HEK293 (cell line): Measurements from ENCODE around the gene PDGFC.
A peak's percentile ranks its signal among the peaks of the same experiment; 100 is the strongest.

ENCODE experiments used
- CTCF ChIA-PET: fragments of 350-600 bp; formaldehyde crosslinking; extraction: SDS; loops from one replicate; lab custom pipeline; 2021; ENCODE audit warnings: antibody characterized with exemption; lab: Yijun Ruan, JAX
- POLR2A ChIA-PET: fragments of 300-600 bp; formaldehyde crosslinking; extraction: SDS; loops from one replicate; lab custom pipeline; 2020; ENCODE audit warnings: antibody characterized with exemption, inconsistent platforms; lab: Yijun Ruan, JAX
- H3K27ac ChIP-seq: fragments of 200-500 bp; sonication (Bioruptor generic); 2 replicates; pipeline ENCODE4 v1.5.1; 2014; ENCODE audit warnings: low read depth, low read length, control low read depth, inconsistent platforms; ENCODE audit errors: extremely low read depth
- H3K36me3 ChIP-seq, 2 experiments: fragments of 200-500 bp in 1 of 2; sonication (Bioruptor generic) in 1 of 2; 1 replicate in 1 of 2; 2 replicates in 1 of 2; pipeline ENCODE4 v1.5.1; 2014 to 2017; ENCODE audit warnings: inconsistent platforms in 2 of 2, low read length in 2 of 2; ENCODE audit not compliant: control insufficient read depth in 2 of 2, insufficient read depth in 1 of 2
- H3K4me1 ChIP-seq: fragments of 200-500 bp; sonication (Bioruptor generic); 2 replicates; pipeline ENCODE4 v1.5.1; 2014; ENCODE audit warnings: mild to moderate bottlenecking, low read length, inconsistent platforms; ENCODE audit not compliant: control insufficient read depth, insufficient read depth
- H3K4me3 ChIP-seq: 2 replicates; pipeline ENCODE4 v1.5.1; 2011; ENCODE audit warnings: low read depth, mild to moderate bottlenecking, control low read depth, low read length, moderate library complexity
- H3K9me3 ChIP-seq: fragments of 200-500 bp; sonication (Bioruptor generic); 2 replicates; pipeline ENCODE4 v1.5.1; 2014; ENCODE audit warnings: low read depth, low read length, inconsistent platforms; ENCODE audit not compliant: control insufficient read depth, insufficient read depth
- CTCF ChIP-seq: fragments of 450-650 bp; formaldehyde crosslinking; IDR thresholded peaks from 2 replicates; pipeline ENCODE4 v1.5.1; 2016; ENCODE audit warnings: missing biosample characterization, missing genetic modification characterization
- EGR2 ChIP-seq: fragments of 450-650 bp; formaldehyde crosslinking; IDR thresholded peaks from 2 replicates; pipeline ENCODE4 v1.5.1; 2016; ENCODE audit warnings: low read depth, missing biosample characterization, missing genetic modification characterization
- GLIS1 ChIP-seq: fragments of 450-650 bp; formaldehyde crosslinking; IDR thresholded peaks from 2 replicates; pipeline ENCODE4 v1.5.1; 2016; ENCODE audit warnings: missing biosample characterization, missing genetic modification characterization
- GLIS2 ChIP-seq: fragments of 450-650 bp; formaldehyde crosslinking; IDR thresholded peaks from 2 replicates; pipeline ENCODE4 v1.5.1; 2016; ENCODE audit warnings: missing biosample characterization, missing genetic modification characterization
- HOXA7 ChIP-seq: sonication (generic); formaldehyde crosslinking; IDR thresholded peaks from 2 replicates; pipeline ENCODE4 v1.8.1; 2022; ENCODE audit warnings: missing genetic modification reagents, borderline replicate concordance
- IKZF3 ChIP-seq: fragments of 450-650 bp; IDR thresholded peaks from 2 replicates; pipeline ENCODE4 v1.5.0; 2018; ENCODE audit warnings: missing biosample characterization, mild to moderate bottlenecking, missing genetic modification characterization, moderate library complexity
- KLF10 ChIP-seq: fragments of 450-650 bp; IDR thresholded peaks from 2 replicates; pipeline ENCODE4 v1.5.1; 2018; ENCODE audit warnings: missing biosample characterization, mild to moderate bottlenecking, missing genetic modification characterization
- MZF1 ChIP-seq: fragments of 450-650 bp; formaldehyde crosslinking; IDR thresholded peaks from 2 replicates; pipeline ENCODE4 v1.5.1; 2017; ENCODE audit warnings: missing biosample characterization, missing genetic modification characterization, borderline replicate concordance
- PRDM10 ChIP-seq: fragments of 450-650 bp; formaldehyde crosslinking; IDR thresholded peaks from 2 replicates; pipeline ENCODE4 v1.5.1; 2016; ENCODE audit warnings: missing biosample characterization, missing genetic modification characterization
- SP2 ChIP-seq: fragments of 450-650 bp; formaldehyde crosslinking; IDR thresholded peaks from 2 replicates; pipeline ENCODE4 v1.5.1; 2016; ENCODE audit warnings: missing biosample characterization, missing genetic modification characterization
- ZBTB10 ChIP-seq: fragments of 450-650 bp; formaldehyde crosslinking; IDR thresholded peaks from 2 replicates; pipeline ENCODE4 v1.5.1; 2016; ENCODE audit warnings: missing biosample characterization, missing genetic modification characterization
- ZBTB20 ChIP-seq: fragments of 450-650 bp; formaldehyde crosslinking; IDR thresholded peaks from 2 replicates; pipeline ENCODE4 v1.5.1; 2016; ENCODE audit warnings: missing biosample characterization, missing genetic modification characterization
- ZBTB21 ChIP-seq: fragments of 450-650 bp; formaldehyde crosslinking; IDR thresholded peaks from 2 replicates; pipeline ENCODE4 v1.5.1; 2017; ENCODE audit warnings: missing biosample characterization, missing genetic modification characterization
- ZBTB26 ChIP-seq: fragments of 450-650 bp; formaldehyde crosslinking; optimal IDR thresholded peaks from 2 replicates; pipeline ENCODE3; 2016; ENCODE audit warnings: missing biosample characterization, mild to moderate bottlenecking, missing genetic modification characterization
- ZBTB48 ChIP-seq: fragments of 450-650 bp; formaldehyde crosslinking; IDR thresholded peaks from 2 replicates; pipeline ENCODE4 v1.5.1; 2016; ENCODE audit warnings: missing biosample characterization, missing genetic modification characterization
- ZEB2 ChIP-seq: fragments of 450-650 bp; formaldehyde crosslinking; IDR thresholded peaks from 2 replicates; pipeline ENCODE4 v1.5.1; 2016; ENCODE audit warnings: missing biosample characterization, missing genetic modification characterization
- ZFHX2 ChIP-seq: fragments of 450-650 bp; formaldehyde crosslinking; conservative IDR thresholded peaks from 2 replicates; pipeline ENCODE4 v1.5.1; 2016; ENCODE audit warnings: missing biosample characterization, missing genetic modification characterization
- ZNF10 ChIP-seq: fragments of 450-650 bp; formaldehyde crosslinking; IDR thresholded peaks from 2 replicates; pipeline ENCODE4 v1.5.1; 2017; ENCODE audit warnings: missing biosample characterization, missing genetic modification characterization
- ZNF138 ChIP-seq: fragments of 450-650 bp; formaldehyde crosslinking; IDR thresholded peaks from 2 replicates; pipeline ENCODE4 v1.5.1; 2016; ENCODE audit warnings: missing biosample characterization, missing genetic modification characterization, borderline replicate concordance
- ZNF335 ChIP-seq: fragments of 450-650 bp; formaldehyde crosslinking; conservative IDR thresholded peaks from 2 replicates; pipeline ENCODE4 v1.5.1; 2016; ENCODE audit warnings: missing biosample characterization, missing genetic modification characterization
- ZNF341 ChIP-seq: fragments of 450-650 bp; formaldehyde crosslinking; IDR thresholded peaks from 2 replicates; pipeline ENCODE4; 2016; ENCODE audit warnings: low read depth, missing biosample characterization, missing genetic modification characterization
- ZNF37A ChIP-seq: fragments of 450-650 bp; IDR thresholded peaks from 2 replicates; pipeline ENCODE4 v1.5.1; 2018; ENCODE audit warnings: missing biosample characterization, missing genetic modification characterization
- ZNF423 ChIP-seq: fragments of 450-650 bp; formaldehyde crosslinking; IDR thresholded peaks from 2 replicates; pipeline ENCODE4 v1.5.1; 2016; ENCODE audit warnings: missing biosample characterization, missing genetic modification characterization
- ZNF561 ChIP-seq: fragments of 450-650 bp; IDR thresholded peaks from 2 replicates; pipeline ENCODE4 v1.5.1; 2018; ENCODE audit warnings: missing biosample characterization, missing genetic modification characterization, borderline replicate concordance
- ZNF629 ChIP-seq: fragments of 450-650 bp; formaldehyde crosslinking; IDR thresholded peaks from 2 replicates; pipeline ENCODE4 v1.5.1; 2017; ENCODE audit warnings: missing biosample characterization, missing genetic modification characterization
- ZNF658 ChIP-seq: fragments of 450-650 bp; formaldehyde crosslinking; IDR thresholded peaks from 2 replicates; pipeline ENCODE4; 2016; ENCODE audit warnings: missing biosample characterization, missing genetic modification characterization
- ZNF660 ChIP-seq: fragments of 450-650 bp; IDR thresholded peaks from 2 replicates; pipeline ENCODE4 v1.5.1; 2018; ENCODE audit warnings: missing biosample characterization, mild to moderate bottlenecking, missing genetic modification characterization
- ZNF76 ChIP-seq: fragments of 450-650 bp; formaldehyde crosslinking; IDR thresholded peaks from 2 replicates; pipeline ENCODE4; 2016; ENCODE audit warnings: low read depth, missing biosample characterization, missing genetic modification characterization, borderline replicate concordance
- ZNF843 ChIP-seq: fragments of 450-650 bp; formaldehyde crosslinking; IDR thresholded peaks from 2 replicates; pipeline ENCODE4 v1.5.1; 2016; ENCODE audit warnings: missing biosample characterization, missing genetic modification characterization

Gene PDGFC

GRCh38 chr4:156971676-156972378 is at the start of gene PDGFC:
TSS of gene PDGFC (minus strand) at chr4:156971799. CDS start at chr4:156970903, 896 bp downstream.
- CTCF ChIA-PET = interaction anchor here (0.9 to 2.8 kb wide), 3 partner anchors 72 to 497 kb away, joined by 3 to 20 read pairs (median 8); no protein-coding TSS in a partner anchor
- H3K4me3 ChIP-seq = peak within 1 kb of the TSS; percentile 81
- POLR2A ChIA-PET = no interaction called here
- no peaks in the 10 kb centered on the region for H3K9me3 ChIP-seq
- H3K27ac ChIP-seq = peak within 1 kb of the TSS; percentile 95
- H3K36me3 ChIP-seq = no peaks in the 10 kb centered on the region
- peaks cover 10% of the 10 kb centered on the region for H3K4me1 ChIP-seq
- TF ChIP-seq ZNF658 (tag by site-specific recombination) = no peak
- TF ChIP-seq EGR2 = peak; percentile 18; the same call in 1 of the 2 replicates
- TF ChIP-seq SP2 (tag by site-specific recombination) = peak; percentile 30; the same call in 1 of the 2 replicates
- peak; percentile 67 for TF ChIP-seq ZFHX2 (tag by site-specific recombination)
- no peak for TF ChIP-seq HOXA7 (CRISPR knock-in tag)
- TF ChIP-seq IKZF3 (tag by site-specific recombination) = 0 out of 2 replicates have a peak, but pooled peaks have one; percentile 10
- TF ChIP-seq ZNF660 (tag by site-specific recombination) = peak; percentile 11; the same call in 1 of the 2 replicates
- TF ChIP-seq ZNF423 (tag by site-specific recombination) = peak; percentile 65; the same call in 1 of the 2 replicates
- TF ChIP-seq MZF1 (tag by site-specific recombination) = 0 out of 2 replicates have a peak, but pooled peaks have one; percentile 16
- TF ChIP-seq ZNF76 (tag by site-specific recombination) = peak; percentile 40; the same call in 1 of the 2 replicates
- TF ChIP-seq ZNF629 (tag by site-specific recombination) = 0 out of 2 replicates have a peak, but pooled peaks have one; percentile 18
- TF ChIP-seq ZNF37A = no peak
- TF ChIP-seq KLF10 (tag by site-specific recombination) = peak; percentile 35; the same call in 1 of the 2 replicates
- peak; percentile 59; the same call in 1 of the 2 replicates for TF ChIP-seq GLIS1 (tag by site-specific recombination)
- peak; percentile 87 for TF ChIP-seq ZNF335 (tag by site-specific recombination)
- 0 out of 2 replicates have a peak, but pooled peaks have one; percentile 21 for TF ChIP-seq ZNF341 (tag by site-specific recombination)
- no peak for TF ChIP-seq ZBTB21 (tag by site-specific recombination)
- 0 out of 2 replicates have a peak, but pooled peaks have one; percentile 42 for TF ChIP-seq ZEB2 (tag by site-specific recombination)
- peak; percentile 77 for TF ChIP-seq ZBTB48
- peak; percentile 87 for TF ChIP-seq GLIS2 (tag by site-specific recombination)
- no peak for TF ChIP-seq ZNF10 (tag by site-specific recombination)
- 0 out of 2 replicates have a peak, but pooled peaks have one; percentile 18 for TF ChIP-seq PRDM10 (tag by site-specific recombination)
- no peak for TF ChIP-seq ZNF138 (tag by site-specific recombination)
- TF ChIP-seq ZBTB10 (tag by site-specific recombination) = 0 out of 2 replicates have a peak, but pooled peaks have one; percentile 34
- peak; percentile 66 for TF ChIP-seq ZBTB20 (tag by site-specific recombination)
- no peak for TF ChIP-seq ZNF843 (tag by site-specific recombination)
- TF ChIP-seq ZBTB26 = peak; percentile 78
- TF ChIP-seq ZNF561 (tag by site-specific recombination) = peak; percentile 55; the same call in 1 of the 2 replicates
- TF ChIP-seq CTCF (tag by site-specific recombination) = peak; percentile 83
